ENCODE data around the gene FHIT.

GRCh38 chr3:60557122-60557521 is 694.1 kb downstream of the FHIT start:
- TF ChIP-seq CTCF (IDR thresholded peaks at IDR 0.05) (no peak), EP300 (IDR thresholded peaks at IDR 0.05) (no peak), POLR2A (IDR thresholded peaks at IDR 0.05) (no peak)

Measured in ovary (tissue), 3 donors.